HG02840 (cell line): ENCODE results near the gene TXNRD2.
A peak's percentile ranks its signal among the peaks of the same experiment; 100 is the strongest.

Experiments
- ATAC-seq: cut with Tn5 transposase; IDR thresholded peaks from one replicate; pipeline ENCODE4 v1.9.1; 2021; ENCODE audit warnings: mild to moderate bottlenecking, moderate library complexity, moderate number of reproducible peaks; ENCODE audit not compliant: unreplicated experiment, low FRiP score

Gene TXNRD2

GRCh38 chr22:19870153-19871022 is 71.2 kb downstream of the TXNRD2 start:
- no peak for ATAC-seq

- no peak for ATAC-seq
Measured at GRCh38 chr22:19869497-19870152, 72.0 kb downstream of the TXNRD2 start.

- no peak for ATAC-seq
Measured at GRCh38 chr22:19868773-19869471, 72.7 kb downstream of the TXNRD2 start.

- ATAC-seq, result no peak
Measured at GRCh38 chr22:19868333-19868732, 73.3 kb downstream of the TXNRD2 start.

- ATAC-seq, result no peak
Measured at GRCh38 chr22:19867617-19868016, 74.0 kb downstream of the TXNRD2 start.

GRCh38 chr22:19866665-19867009 is 75.0 kb downstream of the TXNRD2 start:
- ATAC-seq, result no peak

GRCh38 chr22:19865141-19865829 is 76.3 kb downstream of the TXNRD2 start:
- ATAC-seq, result no peak

- no peak for ATAC-seq
Measured at GRCh38 chr22:19864538-19865106, 77.0 kb downstream of the TXNRD2 start.

- ATAC-seq, result no peak
Measured at GRCh38 chr22:19863571-19863970, 78.0 kb downstream of the TXNRD2 start.

GRCh38 chr22:19862619-19863246 is 78.9 kb downstream of the TXNRD2 start:
- ATAC-seq, result no peak

- ATAC-seq, result no peak
Measured at GRCh38 chr22:19859861-19860510, 81.6 kb downstream of the TXNRD2 start.

GRCh38 chr22:19857382-19857781 is 84.2 kb downstream of the TXNRD2 start:
- no peak for ATAC-seq

- ATAC-seq, result peak; percentile 30
Measured at GRCh38 chr22:19855504-19856409, 85.9 kb downstream of the TXNRD2 start.

GRCh38 chr22:19854778-19855503 is 86.7 kb downstream of the TXNRD2 start, which contains the start of the genes GNB1L and RTL10:
Gene GNB1L, minus strand, starts transcription at chr22:19854874. Its CDS starts 33,519 bp downstream, at chr22:19821355.
Gene RTL10, minus strand, starts transcription at chr22:19854874. Its CDS starts 2,613 bp downstream, at chr22:19852261.
- peak; percentile 74 for ATAC-seq

- peak; percentile 1 for ATAC-seq
Measured at GRCh38 chr22:19853879-19854777, 87.5 kb downstream of the TXNRD2 start.

- no peak for ATAC-seq
Measured at GRCh38 chr22:19853058-19853878, 88.3 kb downstream of the TXNRD2 start.
